Lower leg skin (tissue), 4 donors: Measurements from ENCODE around the gene LRCOL1. TPM values are rescaled to one million over a fixed set of nuclear protein-coding genes. Genes with fewer than 3 reads are reported as not detected.

Source experiments
- DNase-seq, 2 donors: peaks; one replicate each; pipeline ENCODE4 v3.0.0-alpha.2; 2019; ENCODE audit warnings: low spot score in 2 of 2
- H3K4me3 ChIP-seq: fragments of 200-600 bp; sonication (generic); 2 replicates; pipeline ENCODE4 v1.5.1; 2017; ENCODE audit warnings: mild to moderate bottlenecking, low read depth; ENCODE audit not compliant: poor library complexity, severe bottlenecking
- POLR2A ChIP-seq, 2 donors: fragments of 450-650 bp; IDR thresholded peaks; one replicate each; pipeline ENCODE4 v1.6.1; 2016 to 2017; ENCODE audit warnings: antibody characterized with exemption in 2 of 2, mild to moderate bottlenecking in 1 of 2, moderate library complexity in 1 of 2
- WGBS, 2 donors: methylation state at CpG; one replicate each; pipeline ENCODE4 v1.1.5; 2018; 5-methylcytosine and 5-hydroxymethylcytosine counted together
- intact Hi-C: fragments of 100-400 bp; cut with DNase I; formaldehyde crosslinking; loops from one replicate; pipeline ENCODE4 v1.15.0; 2023; ENCODE audit warnings: low total_unique reads
- total RNA-seq, 4 donors: library from RNA; depleted of rRNA; stranded (reverse); fragments of >200 nt; gene quantifications; one replicate each; pipeline ENCODE4 v1.1.0, GENCODE V29; 2016
- TF ChIP-seq, protein P1 (sequence below), 3 donors: fragments of 450-650 bp; IDR thresholded peaks; one replicate each; pipeline ENCODE4 v1.5.1; 2016; ENCODE audit warnings: antibody characterized with exemption in 3 of 3, mild to moderate bottlenecking in 3 of 3, moderate library complexity in 2 of 3

The LRCOL1 gene
- total RNA-seq, 4 donors from 2014 or later: not detected

DNA sequence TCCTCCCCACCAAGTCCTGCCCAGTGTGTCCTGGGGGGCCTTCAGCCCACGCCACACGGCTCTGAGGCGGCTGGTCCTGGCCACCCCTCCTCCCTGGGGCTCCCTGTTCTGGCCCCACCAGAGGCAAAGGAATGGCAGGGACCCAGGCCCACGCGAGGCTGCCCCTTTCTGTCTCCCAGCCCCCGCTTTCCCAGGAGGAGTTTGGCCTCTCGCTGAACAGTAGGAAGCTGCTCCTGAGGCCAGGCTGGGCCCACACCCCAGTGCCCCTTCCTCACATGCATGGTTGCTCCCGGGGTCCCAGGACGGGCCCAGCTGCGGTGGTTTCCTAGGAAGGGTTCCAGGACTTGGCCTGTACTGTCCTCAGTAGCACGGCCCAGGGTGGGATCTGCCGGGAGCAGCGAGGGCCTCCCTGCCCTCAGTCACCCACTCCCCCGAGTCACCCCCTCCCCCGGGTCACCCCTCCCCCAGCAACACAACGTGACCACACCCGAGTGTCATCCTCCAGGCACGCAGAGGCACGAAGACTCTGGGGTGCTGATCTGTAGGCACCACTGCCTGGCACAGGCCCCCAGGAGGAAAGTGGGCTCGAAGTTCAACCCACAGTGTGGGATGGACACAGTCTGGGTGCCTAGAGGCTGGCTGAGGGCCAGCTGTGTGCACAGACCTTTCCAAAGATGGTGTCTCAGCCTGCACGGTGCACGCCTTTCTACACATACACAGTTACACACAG is 33.0 kb downstream of the LRCOL1 start:
- intact Hi-C loops: no loop called here
- DNase-seq: no peak
- no peak overlapping the region for H3K4me3 ChIP-seq
- TF ChIP-seq, protein P1, sequence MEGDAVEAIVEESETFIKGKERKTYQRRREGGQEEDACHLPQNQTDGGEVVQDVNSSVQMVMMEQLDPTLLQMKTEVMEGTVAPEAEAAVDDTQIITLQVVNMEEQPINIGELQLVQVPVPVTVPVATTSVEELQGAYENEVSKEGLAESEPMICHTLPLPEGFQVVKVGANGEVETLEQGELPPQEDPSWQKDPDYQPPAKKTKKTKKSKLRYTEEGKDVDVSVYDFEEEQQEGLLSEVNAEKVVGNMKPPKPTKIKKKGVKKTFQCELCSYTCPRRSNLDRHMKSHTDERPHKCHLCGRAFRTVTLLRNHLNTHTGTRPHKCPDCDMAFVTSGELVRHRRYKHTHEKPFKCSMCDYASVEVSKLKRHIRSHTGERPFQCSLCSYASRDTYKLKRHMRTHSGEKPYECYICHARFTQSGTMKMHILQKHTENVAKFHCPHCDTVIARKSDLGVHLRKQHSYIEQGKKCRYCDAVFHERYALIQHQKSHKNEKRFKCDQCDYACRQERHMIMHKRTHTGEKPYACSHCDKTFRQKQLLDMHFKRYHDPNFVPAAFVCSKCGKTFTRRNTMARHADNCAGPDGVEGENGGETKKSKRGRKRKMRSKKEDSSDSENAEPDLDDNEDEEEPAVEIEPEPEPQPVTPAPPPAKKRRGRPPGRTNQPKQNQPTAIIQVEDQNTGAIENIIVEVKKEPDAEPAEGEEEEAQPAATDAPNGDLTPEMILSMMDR (IDR thresholded peaks at IDR 0.05): no peak
- no peak for TF ChIP-seq POLR2A (IDR thresholded peaks at IDR 0.05)
- 75 to 88% methylated on average over 19 to 20 of the region's 22 CpGs for WGBS, 2 donors

DNA sequence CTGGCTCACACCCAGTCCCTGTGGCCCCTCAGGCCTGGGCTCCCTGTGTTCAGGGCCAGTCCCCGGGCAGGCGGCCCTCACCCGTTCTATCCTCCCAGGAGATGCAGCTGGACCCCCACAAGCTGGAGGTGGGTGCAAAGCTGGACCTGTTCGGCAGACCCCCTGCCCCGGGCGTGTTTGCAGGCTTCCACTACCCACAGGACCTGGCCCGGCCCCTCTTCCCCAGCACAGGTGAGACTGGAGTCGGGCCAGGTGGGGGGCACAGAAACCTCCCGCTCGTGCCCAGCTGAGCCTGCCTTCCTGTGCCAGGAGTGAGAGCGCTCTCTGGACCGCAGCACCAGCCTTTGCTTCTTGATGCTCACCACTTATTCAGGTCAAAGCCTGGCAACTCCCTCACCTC is 33.7 kb downstream of the LRCOL1 start:
- intact Hi-C loops: no loop called here
- WGBS, 2 donors: 91 to 93% methylated on average over 12 of the region's 12 CpGs
- TF ChIP-seq, protein P1 (IDR thresholded peaks at IDR 0.05): no peak
- TF ChIP-seq POLR2A (IDR thresholded peaks at IDR 0.05): no peak
- DNase-seq: no peak
- no peak overlapping the region for H3K4me3 ChIP-seq

DNA sequence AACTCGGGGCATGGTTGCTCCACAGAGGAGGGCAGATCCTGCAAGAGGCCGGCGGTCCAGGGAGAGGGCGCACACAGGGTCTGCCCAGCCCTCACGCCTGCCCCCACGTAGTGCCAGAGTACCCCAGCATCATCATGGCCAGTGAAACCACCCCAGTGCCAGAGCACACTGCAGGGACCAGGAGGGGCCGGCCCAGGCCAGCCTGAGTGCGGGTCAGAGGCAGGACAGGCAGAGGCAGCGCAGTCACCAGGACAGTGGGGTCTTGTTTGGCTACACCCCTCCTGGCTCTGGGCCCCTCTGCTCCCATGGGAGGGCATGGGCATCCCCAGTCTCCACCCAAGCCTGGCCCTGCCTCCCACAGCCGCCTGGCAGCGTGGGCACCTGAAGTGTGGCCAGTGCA is 34.7 kb downstream of the LRCOL1 start:
- TF ChIP-seq POLR2A (IDR thresholded peaks at IDR 0.05): no peak
- TF ChIP-seq, protein P1 (IDR thresholded peaks at IDR 0.05): no peak
- DNase-seq: no peak
- H3K4me3 ChIP-seq: no peak overlapping the region
- WGBS, 2 donors: 90 to 93% methylated on average over 7 to 10 of the region's 11 CpGs
- intact Hi-C loops: no loop called here

DNA sequence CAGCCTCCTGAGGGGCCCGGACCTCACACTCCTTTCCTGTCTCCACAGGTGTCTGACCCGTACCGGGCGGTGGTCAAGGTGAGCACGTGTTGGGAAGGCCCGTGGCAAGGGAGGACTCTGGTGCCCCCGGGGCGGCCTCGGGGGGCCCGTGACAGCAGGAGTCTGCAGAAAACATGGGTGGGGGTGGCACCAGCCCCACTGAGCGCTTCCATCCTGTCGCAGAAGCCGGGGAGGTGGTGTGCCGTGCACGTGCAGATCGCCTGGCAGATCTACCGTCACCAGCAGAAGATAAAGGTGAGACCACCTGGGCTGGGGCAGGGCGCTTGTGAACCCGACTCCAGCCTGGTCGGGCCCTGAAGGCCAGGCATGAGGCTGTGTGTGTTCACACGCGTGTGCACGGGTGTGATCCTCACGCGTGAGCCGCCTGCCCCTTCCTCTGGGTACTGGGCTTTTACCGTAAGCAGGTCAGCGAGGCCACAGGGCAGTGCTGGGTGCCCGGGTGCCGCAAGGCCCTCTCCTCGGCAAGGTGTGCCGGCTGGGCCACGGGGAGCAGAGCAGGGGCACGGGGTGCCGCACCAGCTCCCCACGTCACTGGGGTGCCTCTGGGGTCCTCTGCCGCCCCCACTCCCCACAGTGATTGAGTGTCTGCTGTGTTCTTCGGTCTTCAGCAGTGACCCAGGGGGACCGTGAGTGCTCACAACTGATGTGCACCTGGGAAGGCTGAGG is 35.9 kb downstream of the LRCOL1 start:
- no peak for TF ChIP-seq POLR2A (IDR thresholded peaks at IDR 0.05)
- TF ChIP-seq, protein P1 (IDR thresholded peaks at IDR 0.05): no peak
- DNase-seq: no peak
- 94 to 95% methylated on average over 24 to 35 of the region's 39 CpGs for WGBS, 2 donors
- intact Hi-C loops: no loop called here
- no peak overlapping the region for H3K4me3 ChIP-seq

DNA sequence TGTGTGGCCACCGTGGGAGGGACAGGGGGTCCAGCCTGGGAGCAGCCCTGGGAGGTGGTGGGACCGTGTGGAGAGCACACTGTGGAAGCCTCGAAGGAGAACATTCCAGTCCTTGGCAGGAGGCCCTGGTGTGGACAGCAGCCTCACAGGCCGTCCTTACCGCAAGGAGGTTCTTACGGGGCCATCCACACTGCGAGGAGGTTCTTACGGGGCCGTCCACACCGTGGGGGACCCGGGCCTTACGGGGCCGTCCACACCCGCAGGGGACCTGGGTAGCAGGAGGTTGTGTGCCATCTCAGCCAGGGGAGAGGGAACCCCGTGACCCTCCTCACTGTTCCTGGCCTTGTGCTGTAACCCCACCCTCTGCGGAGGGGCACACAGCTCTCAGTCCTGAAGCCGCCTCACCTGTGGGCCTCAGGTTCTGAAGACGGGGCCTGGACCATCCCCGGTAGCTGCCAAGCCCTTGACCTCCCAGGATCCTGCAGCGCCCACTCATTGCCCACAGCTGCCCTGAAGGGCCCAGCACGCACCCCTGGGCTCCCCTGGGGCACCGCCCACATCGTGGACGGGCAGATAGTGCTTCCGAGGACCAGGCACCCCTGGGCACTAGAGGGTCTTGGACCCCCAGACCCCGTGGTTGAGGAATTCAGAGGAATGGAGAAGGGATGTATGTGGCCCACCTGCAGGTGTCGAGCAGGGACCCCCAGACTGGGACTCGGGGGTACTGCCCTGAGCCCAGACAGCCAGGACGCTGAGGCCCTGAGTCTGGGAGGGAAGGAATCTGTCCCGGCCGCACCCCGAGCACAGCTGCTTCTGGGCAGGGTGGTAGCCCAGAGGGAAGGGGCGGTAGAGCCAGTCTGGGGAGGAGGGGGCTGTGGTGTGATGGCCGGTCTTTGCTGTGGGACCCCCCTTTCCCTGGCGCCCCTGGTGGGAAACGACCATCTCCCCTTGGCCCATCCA is 37.3 kb downstream of the LRCOL1 start:
- no peak for DNase-seq
- intact Hi-C loops: no loop called here
- TF ChIP-seq, protein P1 (IDR thresholded peaks at IDR 0.05): no peak
- TF ChIP-seq POLR2A (IDR thresholded peaks at IDR 0.05): no peak
- H3K4me3 ChIP-seq: no peak overlapping the region
- 91 to 95% methylated on average over 19 to 32 of the region's 36 CpGs for WGBS, 2 donors
